Stimulated activated CD4-positive, alpha-beta T cell treated with anti-CD3 and anti-CD28 coated beads, Interleukin-15, amount 100 ng/mL, for 1 hour (primary cell): ENCODE data around the gene SNRPA.
A peak's percentile ranks its signal among the peaks of the same experiment; 100 is the strongest.
"Not testable (repeated sequence)": the region's sequence is repeated elsewhere in the genome, so short reads cannot be mapped to it uniquely, and the experiment has no call there.

Experiments
- DNase-seq, 2 donors: peaks; one replicate each; pipeline ENCODE4 v3.0.0-alpha.2; 2020; ENCODE audit warnings: low read depth in 1 of 2, low spot score in 1 of 2

Gene SNRPA

GRCh38 chr19:40776364-40776763 is 25.4 kb downstream of the SNRPA start:
- no peak for DNase-seq

GRCh38 chr19:40776932-40777644 is 26.1 kb downstream of the SNRPA start:
- DNase-seq: peak; percentile 59 to 70

- no peak for DNase-seq
Observed at GRCh38 chr19:40777645-40777936, 26.6 kb downstream of the SNRPA start.

GRCh38 chr19:40777937-40778705 is 27.1 kb downstream of the SNRPA start, which contains the start of gene RAB4B:
TSS of gene RAB4B (plus strand) at chr19:40778247. CDS start at chr19:40778376, 129 bp downstream.
- peak; percentile 99 for DNase-seq

- DNase-seq: no peak
Observed at GRCh38 chr19:40778706-40779284, 27.8 kb downstream of the SNRPA start.

GRCh38 chr19:40780582-40780981 is 29.6 kb downstream of the SNRPA start:
- DNase-seq: no peak

- DNase-seq: no peak
Observed at GRCh38 chr19:40781140-40781539, 30.1 kb downstream of the SNRPA start.

- DNase-seq: no peak
Observed at GRCh38 chr19:40783711-40784110, 32.7 kb downstream of the SNRPA start.

GRCh38 chr19:40784146-40784545 is 33.1 kb downstream of the SNRPA start:
- not testable (repeated sequence) for DNase-seq

GRCh38 chr19:40785526-40785925 is 34.5 kb downstream of the SNRPA start:
- no peak for DNase-seq

GRCh38 chr19:40786060-40787037 is 35.3 kb downstream of the SNRPA start:
- DNase-seq: no peak

GRCh38 chr19:40791349-40791748 is 40.3 kb downstream of the SNRPA start:
- DNase-seq: no peak

GRCh38 chr19:40791996-40792395 is 41.0 kb downstream of the SNRPA start:
- DNase-seq: no peak

- DNase-seq: no peak
Observed at GRCh38 chr19:40797166-40797962, 46.4 kb downstream of the SNRPA start.

GRCh38 chr19:40797963-40798682 is 47.1 kb downstream of the SNRPA start:
- DNase-seq: peak; percentile 40

GRCh38 chr19:40798683-40799557 is 47.9 kb downstream of the SNRPA start, which contains the start of gene EGLN2:
TSS of gene EGLN2 (plus strand) at chr19:40799191. CDS start at chr19:40800573, 1,382 bp downstream.
- peak; percentile 100 for DNase-seq

GRCh38 chr19:40799558-40800338 is 48.7 kb downstream of the SNRPA start:
- no peak for DNase-seq
